NCI-H748 (cell line): Measurements from ENCODE around the gene DCANP1.
A peak's percentile ranks its signal among the peaks of the same experiment; 100 is the strongest.

Experiments
- DNase-seq: peaks from one replicate; lab custom pipeline; 2025; ENCODE audit not compliant: unreplicated experiment; lab: John Stamatoyannopoulos, UW

Gene DCANP1

DNA sequence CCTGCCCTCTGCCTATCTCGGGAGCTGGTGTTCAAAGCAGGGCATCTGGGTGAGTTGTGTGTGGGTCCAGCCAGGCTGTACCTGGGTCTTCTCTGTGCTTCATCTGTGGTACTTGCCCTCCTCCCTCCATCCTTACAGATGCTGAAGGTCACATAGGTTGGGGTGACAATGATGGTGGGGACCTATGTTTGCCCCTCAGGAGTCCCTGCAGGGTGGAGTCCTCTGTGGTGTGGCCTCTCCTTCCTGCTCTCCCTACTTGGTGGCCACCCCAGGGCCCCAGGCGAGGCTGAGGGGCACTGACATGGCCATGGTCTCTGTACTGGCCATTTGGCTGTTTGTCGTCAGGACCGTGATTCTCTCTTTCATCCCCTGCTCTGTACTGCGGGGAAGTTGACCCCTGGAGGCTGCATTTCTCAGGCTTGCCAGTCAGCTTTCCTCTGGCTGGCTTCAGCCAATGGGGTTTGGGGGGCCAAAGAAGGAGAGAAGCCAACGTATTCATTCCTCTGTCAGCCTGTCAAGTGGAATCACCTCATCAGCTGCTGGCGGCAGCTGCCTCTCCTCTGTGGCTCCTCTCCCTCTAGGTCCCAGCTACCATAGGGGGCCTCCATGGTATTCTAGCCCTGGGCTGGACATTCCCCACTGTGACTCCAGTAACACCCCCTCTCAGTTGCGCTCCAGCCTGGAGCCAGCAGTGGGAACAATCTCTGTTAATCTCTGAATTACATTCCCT lies 4.6 kb downstream of the DCANP1 start:
- no peak for DNase-seq

- no peak for DNase-seq
Measured at GRCh38 chr5:135441919-135442318, 5.2 kb downstream of the DCANP1 start.

DNA sequence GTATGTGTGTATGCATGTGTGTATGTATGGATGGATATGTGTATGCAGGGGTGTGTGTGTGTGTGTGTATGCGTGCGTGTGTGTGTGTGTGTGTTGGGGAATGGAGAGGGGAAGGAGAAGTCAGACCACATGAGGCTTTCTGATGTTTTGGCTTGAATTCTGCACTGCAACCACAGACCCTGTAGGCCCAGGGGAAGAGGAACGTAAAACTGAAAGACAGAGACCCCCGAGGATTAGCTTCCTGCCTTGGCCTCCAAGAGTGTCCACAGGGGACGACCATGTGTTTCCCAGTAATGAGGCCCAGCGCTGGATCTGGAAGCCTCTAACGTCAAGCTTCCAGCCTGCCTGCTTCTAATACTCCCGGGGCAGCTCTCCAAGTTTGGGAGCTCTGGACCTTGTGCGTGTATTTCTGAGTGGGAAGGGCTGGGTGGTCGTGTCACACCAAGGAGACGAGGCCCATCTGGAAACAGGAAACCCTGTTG lies 5.8 kb downstream of the DCANP1 start:
- no peak for DNase-seq

- no peak for DNase-seq
Measured at GRCh38 chr5:135440916-135441315, 6.2 kb downstream of the DCANP1 start.

GRCh38 chr5:135439231-135440205 lies 7.6 kb downstream of the DCANP1 start:
- no peak for DNase-seq

- DNase-seq, result no peak
Measured at GRCh38 chr5:135438636-135439221, 8.4 kb downstream of the DCANP1 start.

DNA sequence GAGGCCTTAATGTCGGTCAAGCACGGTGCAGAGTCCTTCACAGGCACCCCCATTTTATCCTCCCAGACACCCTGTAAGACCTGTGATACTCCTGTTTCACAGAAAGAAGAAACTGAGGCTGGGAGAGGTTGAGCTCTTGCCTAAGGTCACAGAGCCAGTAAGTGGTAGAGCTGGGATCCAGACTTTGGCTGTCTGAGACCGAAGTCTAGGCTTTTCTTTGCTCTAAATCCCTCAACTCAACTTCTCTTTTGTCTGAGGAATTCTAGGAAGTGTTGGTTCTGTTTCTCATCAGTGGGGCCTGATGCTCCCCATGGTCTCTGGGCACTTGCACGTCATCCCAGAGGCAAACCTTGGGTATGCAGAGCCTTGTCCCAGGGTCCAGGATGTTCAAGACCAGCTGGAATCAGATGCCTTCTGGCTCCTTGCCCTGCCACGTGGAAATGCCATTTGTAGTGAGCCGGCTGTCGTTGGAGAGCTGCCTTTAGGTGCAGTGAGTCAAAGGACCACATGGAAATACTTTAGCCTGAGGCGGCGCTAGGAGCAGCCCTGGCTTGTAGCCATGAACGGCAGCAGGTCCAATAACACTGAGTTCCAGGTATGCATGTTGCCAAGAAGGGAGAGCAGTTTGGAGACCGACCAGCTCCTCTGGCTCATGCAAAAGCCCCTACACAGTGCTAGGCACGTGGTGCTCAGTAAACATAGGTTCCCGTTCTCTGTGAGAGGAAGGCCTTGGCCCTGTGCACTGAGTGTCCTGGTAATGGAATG lies 9.2 kb downstream of the DCANP1 start:
- no peak for DNase-seq

DNA sequence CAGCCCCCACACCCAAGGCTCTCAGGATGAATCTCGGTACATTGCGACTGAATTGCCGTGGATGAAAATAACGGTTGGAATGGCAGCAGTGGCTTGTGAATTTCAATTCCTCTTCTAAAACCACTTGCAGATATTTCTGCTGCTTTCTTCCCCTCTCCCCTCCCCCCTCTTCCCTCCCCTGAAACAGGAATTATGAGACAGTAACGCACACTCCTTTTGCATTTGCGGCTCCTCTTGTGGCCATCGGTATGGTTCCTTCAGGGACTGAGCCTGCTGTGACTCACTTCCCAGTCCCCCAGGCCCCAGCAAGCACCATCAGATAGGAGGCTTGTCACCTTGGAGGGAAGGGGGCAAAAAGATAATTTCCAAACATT lies 9.7 kb downstream of the DCANP1 start:
- no peak for DNase-seq

DNA sequence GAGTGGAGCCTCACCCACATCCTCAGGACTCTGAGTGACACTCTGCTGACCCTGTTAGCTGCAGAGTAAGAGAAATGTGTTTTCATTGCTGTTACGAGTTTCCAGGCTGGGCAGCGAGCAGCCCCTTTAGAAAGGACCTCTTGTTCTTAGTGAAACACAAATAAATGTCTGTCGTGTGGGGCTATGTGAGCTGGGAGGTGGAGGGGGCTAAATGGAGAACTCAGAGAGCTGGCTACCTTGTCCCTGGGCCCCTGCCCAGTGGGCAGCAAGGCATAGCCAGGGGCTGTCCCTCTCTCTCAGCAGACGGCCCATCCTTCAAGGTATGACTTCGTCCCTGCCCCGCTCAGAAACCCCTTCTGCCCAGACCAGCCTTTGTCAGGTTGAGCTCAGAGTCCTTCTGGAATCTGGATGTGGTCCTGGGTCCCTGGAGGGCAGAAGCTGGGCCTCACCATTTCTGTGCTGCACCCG lies 10.2 kb downstream of the DCANP1 start:
- no peak for DNase-seq

DNA sequence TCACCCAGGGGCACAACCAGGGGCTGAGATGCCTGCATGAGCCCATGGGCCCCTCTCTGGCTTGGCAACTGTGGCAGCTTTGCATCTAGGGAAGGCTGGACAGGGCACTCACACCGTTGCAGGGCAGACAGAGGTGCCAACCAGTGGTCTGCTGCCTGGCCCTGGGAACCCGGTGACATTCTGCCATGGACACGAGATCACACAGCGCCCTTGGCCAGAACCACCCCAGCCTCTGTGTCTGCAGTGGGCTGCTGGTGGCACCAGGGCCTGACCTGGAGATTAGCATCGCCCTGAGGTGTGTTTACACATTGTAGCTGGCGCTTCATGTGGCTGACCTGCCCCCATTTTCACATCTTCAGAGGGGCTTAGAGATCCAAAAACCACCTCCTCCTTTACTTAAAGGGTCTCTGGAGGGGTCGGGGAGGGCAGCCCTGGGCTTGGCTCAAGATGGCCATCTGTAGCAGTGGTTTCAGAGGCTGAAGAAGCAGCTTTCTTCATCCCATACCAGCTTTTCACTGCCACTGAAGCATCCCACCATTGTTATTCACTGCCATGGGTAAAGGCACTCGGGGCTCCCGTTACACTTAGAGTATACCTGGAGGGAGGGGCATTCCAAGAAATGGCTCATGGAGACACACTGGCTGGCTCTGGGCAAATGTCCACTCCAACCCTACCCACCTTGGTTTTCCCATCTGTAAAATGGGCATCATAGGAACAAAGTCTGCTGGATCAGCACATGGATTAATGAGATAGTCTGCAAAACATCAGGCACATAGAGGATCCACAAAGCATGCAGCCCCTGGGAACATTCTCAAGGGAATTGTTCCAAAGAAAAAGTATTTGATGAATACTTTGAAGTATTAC lies 11.4 kb downstream of the DCANP1 start:
- no peak for DNase-seq

- no peak for DNase-seq
Measured at GRCh38 chr5:135434591-135435466, 12.3 kb downstream of the DCANP1 start.

DNA sequence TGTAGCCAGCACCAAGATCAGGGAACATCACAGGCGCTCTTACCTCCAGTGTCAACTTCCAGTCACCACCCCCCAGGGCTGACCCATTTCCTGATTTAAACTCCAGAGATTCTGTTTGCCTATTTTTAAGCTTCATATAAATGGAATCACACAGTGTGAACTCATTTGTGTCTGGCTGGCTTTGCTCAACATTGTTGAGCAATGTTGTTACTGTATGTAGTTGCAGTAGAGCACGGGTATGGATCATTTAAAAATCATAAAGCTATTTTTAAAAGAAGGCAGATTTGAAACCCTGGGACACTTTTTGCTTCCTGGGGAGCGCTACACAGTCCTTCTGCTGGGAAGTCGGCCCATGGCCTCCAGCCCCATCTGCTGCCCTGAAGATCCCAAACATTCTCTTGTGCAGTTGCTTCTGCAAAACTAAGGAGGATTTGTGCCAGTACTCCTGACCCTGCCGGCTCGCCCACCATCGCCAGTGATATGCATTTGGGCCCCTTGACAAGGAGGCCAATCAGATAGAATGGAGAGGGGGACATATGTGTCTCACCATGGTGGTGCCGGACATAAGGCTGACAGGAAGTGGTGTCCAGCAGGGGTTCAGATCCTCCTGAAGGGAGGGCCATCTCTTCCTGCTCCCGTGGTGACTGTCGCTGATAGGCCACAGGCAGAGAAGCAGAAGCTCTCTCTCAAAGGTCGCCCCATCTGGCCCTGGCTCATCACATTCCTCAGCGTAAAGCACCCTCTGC lies 13.3 kb downstream of the DCANP1 start:
- no peak for DNase-seq

DNA sequence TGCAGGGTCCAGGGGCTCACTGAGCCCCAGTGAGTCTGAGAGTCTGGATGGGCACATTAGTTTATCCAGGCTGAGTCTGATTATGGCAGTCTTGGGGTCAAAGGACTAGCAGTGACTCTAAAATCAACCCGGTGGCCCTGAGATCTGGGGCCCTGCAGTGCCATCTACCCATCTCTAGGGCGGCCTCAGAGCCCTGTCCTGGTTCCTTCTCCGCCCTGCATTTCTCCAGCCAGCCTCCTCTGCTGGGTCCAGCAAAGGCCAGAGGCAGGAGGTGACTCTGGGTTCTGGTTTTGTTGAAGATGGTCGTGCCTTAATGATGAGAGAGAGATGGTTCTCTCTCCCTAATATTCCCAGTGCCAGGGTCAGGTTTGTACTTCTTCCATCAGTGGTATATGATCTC lies 15.0 kb downstream of the DCANP1 start:
- DNase-seq, result no peak

DNA sequence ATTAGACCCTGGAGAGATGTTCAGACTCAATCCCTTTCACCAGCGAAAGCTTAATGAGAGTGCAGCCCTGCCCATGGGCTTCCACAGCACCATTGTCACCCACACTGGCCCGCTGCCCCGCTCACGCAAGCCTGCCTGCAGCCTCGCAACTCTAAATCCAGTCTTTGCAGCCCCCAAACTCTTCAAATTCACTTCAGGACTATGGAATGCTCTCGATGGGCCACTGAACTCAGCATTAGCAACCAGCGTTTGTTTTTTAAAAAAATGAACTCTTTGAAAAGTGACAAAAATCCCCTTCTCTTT lies 17.1 kb downstream of the DCANP1 start:
- DNase-seq, result no peak

- peak; percentile 40 for DNase-seq
Measured at GRCh38 chr5:135429301-135430134, 17.6 kb downstream of the DCANP1 start.

- no peak for DNase-seq
Measured at GRCh38 chr5:135428586-135428985, 18.6 kb downstream of the DCANP1 start.
